AG04449 (cell line): ENCODE data around the gene YIF1A.

Experiments
- CTCF ChIA-PET: fragments of 350-600 bp; formaldehyde crosslinking; extraction: SDS; loops from one replicate; lab custom pipeline; 2021; ENCODE audit warnings: antibody characterized with exemption; lab: Yijun Ruan, JAX
- POLR2A ChIA-PET: fragments of 400-600, 350-600 bp; formaldehyde crosslinking; extraction: SDS; loops from one replicate; lab custom pipeline; 2020; ENCODE audit warnings: antibody characterized with exemption, inconsistent platforms; lab: Yijun Ruan, JAX
- DNase-seq: peaks from one replicate; pipeline ENCODE4 v3.0.0-alpha.2; 2010; ENCODE audit warnings: low read depth, low spot score
- H3K4me3 ChIP-seq: 2 replicates; pipeline ENCODE4 v1.5.1; 2011; ENCODE audit warnings: low read depth, mild to moderate bottlenecking, control low read depth, low read length
- CTCF ChIP-seq: IDR thresholded peaks from one replicate; pipeline ENCODE4 v1.5.1; 2011; ENCODE audit warnings: mild to moderate bottlenecking, moderate library complexity, low read length, control low read depth, inconsistent platforms; ENCODE audit not compliant: insufficient read depth; ENCODE audit errors: missing control alignments

Gene YIF1A

GRCh38 chr11:66291303-66291705 lies 2.4 kb upstream of the YIF1A start:
- CTCF ChIA-PET: interaction anchor here (0.7 to 10.6 kb wide), 8 partner anchors 21 to 269 kb away, joined by 3 to 109 read pairs (median 4); partner anchors contain the start of gene RIN1
- H3K4me3 ChIP-seq: no peak overlapping the region
- DNase-seq: no peak
- POLR2A ChIA-PET: interaction anchor here (0.6 to 1.0 kb wide), 3 partner anchors 22 to 131 kb away, joined by 3 read pairs; partner anchors contain the start of gene CD248
- TF ChIP-seq CTCF: no peak

GRCh38 chr11:66290330-66290621 lies 1.3 kb upstream of the YIF1A start:
- peak overlapping the region; percentile 81 for H3K4me3 ChIP-seq
- DNase-seq: no peak
- CTCF ChIA-PET: interaction anchor here (1.0 to 10.6 kb wide), 4 partner anchors 22 to 268 kb away, joined by 3 to 109 read pairs (median 8); partner anchors contain the start of gene RIN1
- POLR2A ChIA-PET: interaction anchor here (2.9 kb wide), 1 partner anchor 22 kb away, joined by 21 read pairs; no protein-coding TSS in a partner anchor
- TF ChIP-seq CTCF: no peak

GRCh38 chr11:66289548-66290329 lies 796 bp upstream of the YIF1A start:
- POLR2A ChIA-PET: interaction anchor here (0.6 to 2.9 kb wide), 14 partner anchors 9 to 1030 kb away, joined by 3 to 24 read pairs (median 5); partner anchors contain the start of genes CD248, RAB1B and RIN1
- DNase-seq: no peak
- no peak for TF ChIP-seq CTCF
- CTCF ChIA-PET: interaction anchor here (0.8 to 10.6 kb wide), 13 partner anchors 8 to 267 kb away, joined by 3 to 109 read pairs (median 6); partner anchors contain the start of genes RAB1B and RIN1
- peak overlapping the region; percentile 81 for H3K4me3 ChIP-seq

GRCh38 chr11:66287889-66288670 lies 863 bp downstream of the YIF1A start:
- CTCF ChIA-PET: interaction anchor here (0.5 to 10.6 kb wide), 17 partner anchors 8 to 542 kb away, joined by 3 to 109 read pairs (median 5); partner anchors contain the start of genes RAB1B and RIN1

GRCh38 chr11:66287211-66287888 lies 1.6 kb downstream of the YIF1A start:
- no peak for TF ChIP-seq CTCF
- peak overlapping the region; percentile 82 for H3K4me3 ChIP-seq
- DNase-seq: no peak
- POLR2A ChIA-PET: no interaction called here
- CTCF ChIA-PET: interaction anchor here (0.6 to 10.6 kb wide), 9 partner anchors 8 to 102 kb away, joined by 3 to 109 read pairs (median 6); partner anchors contain the start of genes RAB1B and RIN1

More at GRCh38 chr11:66287889-66288670, 863 bp downstream of the YIF1A start:
- POLR2A ChIA-PET: interaction anchor here (0.5 to 2.9 kb wide), 7 partner anchors 8 to 48 kb away, joined by 3 to 24 read pairs (median 15); partner anchors contain the start of genes CD248, RAB1B and RIN1
- H3K4me3 ChIP-seq: peak overlapping the region; percentile 82
- TF ChIP-seq CTCF: no peak
- DNase-seq: no peak
